ENCODE results near the gene SHISA9. TPM values are rescaled to one million over a fixed set of nuclear protein-coding genes. Genes with fewer than 3 reads are reported as not detected.

Gene SHISA9
- total RNA-seq, 2 donors from 2014 or later: 0.41 to 0.47 TPM

GRCh38 chr16:12885742-12886141, 15.7 kb upstream of the SHISA9 start:
- Histone ChIP-seq H3K4me1 (no peaks in the 10 kb centered on the region), H3K9me3 (peaks cover 0 to 7% of the 10 kb centered on the region in 2 donors), H3K36me3 (no peaks in the 10 kb centered on the region), H3K27me3 (no peaks in the 10 kb centered on the region), H3K27ac (no peak overlapping the region), H3K4me3 (no peak overlapping the region)
- no peak for TF ChIP-seq CTCF (IDR thresholded peaks at IDR 0.05)
- DNase-seq (ENCODE audit: low spot score): no peak

- no peak overlapping the region for H3K4me3 ChIP-seq
- DNase-seq (ENCODE audit: low spot score): no peak
- no peaks in the 10 kb centered on the region for H3K27me3 ChIP-seq
- TF ChIP-seq CTCF (IDR thresholded peaks at IDR 0.05): no peak
- no peaks in the 10 kb centered on the region for H3K9me3 ChIP-seq
- no peaks in the 10 kb centered on the region for H3K36me3 ChIP-seq
- no peak overlapping the region for H3K27ac ChIP-seq
- H3K4me1 ChIP-seq: no peaks in the 10 kb centered on the region
Observed at GRCh38 chr16:12891836-12892235, 9.6 kb upstream of the SHISA9 start.

GRCh38 chr16:12893050-12893750, 8.2 kb upstream of the SHISA9 start:
- no peak overlapping the region for H3K4me3 ChIP-seq
- no peak overlapping the region for H3K27ac ChIP-seq
- no peaks in the 10 kb centered on the region for H3K9me3 ChIP-seq
- no peak for TF ChIP-seq CTCF (IDR thresholded peaks at IDR 0.05)
- H3K27me3 ChIP-seq: no peaks in the 10 kb centered on the region
- no peak for DNase-seq (ENCODE audit: low spot score)
- no peaks in the 10 kb centered on the region for H3K36me3 ChIP-seq
- H3K4me1 ChIP-seq: no peaks in the 10 kb centered on the region

GRCh38 chr16:12896562-12896961, 4.8 kb upstream of the SHISA9 start:
- Histone ChIP-seq H3K4me3 (no peak overlapping the region), H3K9me3 (no peaks in the 10 kb centered on the region), H3K4me1 (peaks cover 0 to 8% of the 10 kb centered on the region in 2 donors), H3K27ac (no peak overlapping the region), H3K36me3 (no peaks in the 10 kb centered on the region), H3K27me3 (no peaks in the 10 kb centered on the region)
- TF ChIP-seq CTCF (IDR thresholded peaks at IDR 0.05): peak in 1 of 2 donors; percentile 30
- DNase-seq (ENCODE audit: low spot score): no peak

GRCh38 chr16:12898551-12898950, 2.8 kb upstream of the SHISA9 start:
- H3K27me3 ChIP-seq: peaks cover 8 to 11% of the 10 kb centered on the region in 2 donors
- no peak for DNase-seq (ENCODE audit: low spot score)
- TF ChIP-seq CTCF (IDR thresholded peaks at IDR 0.05): no peak
- H3K36me3 ChIP-seq: no peaks in the 10 kb centered on the region
- H3K4me1 ChIP-seq: peaks cover 0 to 26% of the 10 kb centered on the region in 2 donors
- H3K4me3 ChIP-seq: no peak overlapping the region
- H3K9me3 ChIP-seq: no peaks in the 10 kb centered on the region
- H3K27ac ChIP-seq: no peak overlapping the region
